ENCODE data around the gene TRIM15. TPM values are rescaled to one million over a fixed set of nuclear protein-coding genes. Genes with fewer than 3 reads are reported as not detected.
"Not testable (repeated sequence)": the region's sequence is repeated elsewhere in the genome, so short reads cannot be mapped to it uniquely, and the experiment has no call there.

TRIM15 gene
- total RNA-seq, 2 experiments from 2014 or later, result not detected

GRCh38 chr6:30136570-30137286 is 26.6 kb upstream of the TRIM15 start:
- H3K4me3 Mint-ChIP-seq, result no peak overlapping the region
- H3K27me3 Mint-ChIP-seq, result peaks cover 49% of the 10 kb centered on the region
- no peaks in the 10 kb centered on the region for H3K9me3 Mint-ChIP-seq
- ChIA-PET CTCF (interaction anchor here (1.7 to 8.5 kb wide), 2 partner anchors 31 to 483 kb away, joined by 4 to 324 read pairs; no protein-coding TSS in a partner anchor), POLR2A (interaction anchor here (0.5 kb wide), 1 partner anchor 75 kb away, joined by 3 read pairs; no protein-coding TSS in a partner anchor)
- intact Hi-C loops (cut with micrococcal nuclease), result no loop called here
- no peak for TF ChIP-seq CTCF (IDR thresholded peaks at IDR 0.05)
- ATAC-seq, result no peak
- no peak overlapping the region for H3K27ac Mint-ChIP-seq
- H3K4me1 Mint-ChIP-seq (ENCODE audit: low read depth), result peaks cover 3% of the 10 kb centered on the region
- peak; percentile 16 for DNase-seq
- no peaks in the 10 kb centered on the region for H3K36me3 Mint-ChIP-seq (ENCODE audit: low read depth)

DNA sequence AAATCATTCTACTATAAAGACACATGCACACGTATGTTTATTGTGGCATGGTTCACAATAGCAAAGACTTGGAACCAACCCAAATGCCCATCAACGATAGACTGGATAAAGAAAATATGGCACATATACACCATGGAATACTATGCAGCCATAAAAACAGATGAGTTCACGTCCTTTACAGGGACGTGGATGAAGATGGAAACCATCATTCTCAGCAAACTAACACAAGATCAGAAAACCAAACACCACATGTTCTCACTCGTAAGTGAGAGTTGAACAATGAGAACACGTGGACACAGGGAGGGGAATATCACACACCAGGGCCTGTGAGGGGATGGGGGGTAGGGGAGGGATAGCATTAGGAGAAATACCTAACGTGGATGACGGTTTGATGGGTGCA is 23.1 kb upstream of the TRIM15 start:
- H3K4me3 Mint-ChIP-seq; DNase-seq; H3K9me3 Mint-ChIP-seq; H3K36me3 Mint-ChIP-seq (ENCODE audit: low read depth); H3K4me1 Mint-ChIP-seq (ENCODE audit: low read depth); intact Hi-C loops (cut with micrococcal nuclease); H3K27ac Mint-ChIP-seq; POLR2A ChIA-PET; ATAC-seq: not testable (repeated sequence)
- peaks cover 55% of the 10 kb centered on the region for H3K27me3 Mint-ChIP-seq
- CTCF ChIA-PET, result interaction anchor here (5.2 kb wide), 1 partner anchor 10 kb away, joined by 30 read pairs; no protein-coding TSS in a partner anchor

GRCh38 chr6:30142665-30143064 is 20.7 kb upstream of the TRIM15 start:
- H3K4me1 Mint-ChIP-seq (ENCODE audit: low read depth), result no peaks in the 10 kb centered on the region
- H3K27ac Mint-ChIP-seq, result no peak overlapping the region
- no peaks in the 10 kb centered on the region for H3K36me3 Mint-ChIP-seq (ENCODE audit: low read depth)
- intact Hi-C loops (cut with micrococcal nuclease), result no loop called here
- H3K27me3 Mint-ChIP-seq, result peaks cover 52% of the 10 kb centered on the region
- CTCF ChIA-PET, result interaction anchor here (1.9 to 5.2 kb wide), 2 partner anchors 10 to 12 kb away, joined by 6 to 30 read pairs; no protein-coding TSS in a partner anchor
- no peak for TF ChIP-seq CTCF (IDR thresholded peaks at IDR 0.05)
- POLR2A ChIA-PET, result no interaction called here
- DNase-seq (no peak), ATAC-seq (no peak)
- no peaks in the 10 kb centered on the region for H3K9me3 Mint-ChIP-seq
- no peak overlapping the region for H3K4me3 Mint-ChIP-seq

DNA sequence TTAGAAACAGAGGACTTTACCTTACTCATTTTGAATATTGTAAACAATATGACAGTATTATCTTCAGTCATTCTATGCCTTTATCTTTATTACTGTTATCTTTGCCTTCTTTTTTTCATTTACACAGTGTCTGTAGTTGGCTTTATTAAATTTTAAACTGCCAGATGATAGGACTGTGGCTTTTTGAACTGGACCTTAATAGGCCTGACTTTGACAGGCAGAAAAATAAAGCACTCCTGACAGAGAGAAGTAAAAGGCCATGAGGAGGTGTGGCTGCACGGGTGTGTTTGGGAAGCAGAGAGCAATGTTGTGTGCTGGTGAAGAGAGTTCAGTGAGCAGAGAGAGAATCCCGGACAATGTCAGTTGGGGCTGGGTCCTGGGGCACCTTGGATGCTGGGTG is 19.6 kb upstream of the TRIM15 start:
- no peak for TF ChIP-seq CTCF (IDR thresholded peaks at IDR 0.05)
- intact Hi-C loops (cut with micrococcal nuclease), result no loop called here
- Mint-ChIP-seq H3K9me3 (no peaks in the 10 kb centered on the region), H3K4me3 (no peak overlapping the region), H3K27me3 (peaks cover 53% of the 10 kb centered on the region), H3K4me1 (ENCODE audit: low read depth) (no peaks in the 10 kb centered on the region), H3K27ac (no peak overlapping the region), H3K36me3 (ENCODE audit: low read depth) (no peaks in the 10 kb centered on the region)
- no peak for ATAC-seq
- CTCF ChIA-PET, result interaction anchor here (1.0 to 5.2 kb wide), 2 partner anchors 10 to 14 kb away, joined by 3 to 30 read pairs; no protein-coding TSS in a partner anchor
- no peak for DNase-seq
- POLR2A ChIA-PET, result no interaction called here

DNA sequence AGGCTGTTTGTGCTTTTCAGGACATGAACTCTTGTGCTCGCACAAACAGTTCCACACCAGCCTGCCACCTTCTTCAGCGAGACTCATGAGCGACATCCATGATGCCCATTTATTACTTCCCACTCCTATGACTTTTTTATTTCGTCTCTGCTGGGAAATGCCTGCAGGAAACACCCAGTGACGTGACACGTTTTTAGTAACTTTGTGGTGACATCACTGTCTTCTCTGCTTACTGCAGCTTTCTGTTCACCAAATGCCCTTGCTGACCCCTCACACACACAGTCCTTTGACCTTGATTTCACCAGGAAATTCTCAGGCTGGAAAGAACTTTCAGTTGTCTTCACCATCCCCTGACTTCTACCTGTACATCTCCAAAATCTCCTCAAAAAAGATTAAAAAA is 18.5 kb upstream of the TRIM15 start:
- Mint-ChIP-seq H3K27ac (no peak overlapping the region), H3K36me3 (ENCODE audit: low read depth) (no peaks in the 10 kb centered on the region), H3K27me3 (peaks cover 50% of the 10 kb centered on the region), H3K4me3 (no peak overlapping the region), H3K4me1 (ENCODE audit: low read depth) (no peaks in the 10 kb centered on the region), H3K9me3 (no peaks in the 10 kb centered on the region)
- no peak for ATAC-seq
- TF ChIP-seq CTCF (IDR thresholded peaks at IDR 0.05), result no peak
- no peak for DNase-seq
- intact Hi-C loops (cut with micrococcal nuclease), result no loop called here
- ChIA-PET CTCF (interaction anchor here (0.7 to 5.2 kb wide), 2 partner anchors 15 to 42 kb away, joined by 6 to 30 read pairs; no protein-coding TSS in a partner anchor), POLR2A (no interaction called here)

All from activated CD8-positive, alpha-beta T cell treated with anti-CD3 and anti-CD28 coated beads for 36 hours (primary cell).